Tibial nerve (tissue), 4 donors: Measurements from ENCODE around the gene PSORS1C1.

Source experiments
- EP300 ChIP-seq, 2 donors: sonication (generic); formaldehyde crosslinking; IDR thresholded peaks; one replicate each; pipeline ENCODE4 v1.6.1; 2017; ENCODE audit warnings: antibody characterized with exemption in 2 of 2, mild to moderate bottlenecking in 1 of 2
- TF ChIP-seq, protein P1 (sequence below), 5 experiments: fragments of 200-600 bp in 3 of 5; fragments of 450-650 bp in 2 of 5; sonication (generic) in 3 of 5; IDR thresholded peaks; one replicate each; pipeline ENCODE4 v1.5.1; 2016 to 2019; ENCODE audit warnings: antibody characterized with exemption in 5 of 5, mild to moderate bottlenecking in 3 of 5, moderate library complexity in 2 of 5

DNA sequence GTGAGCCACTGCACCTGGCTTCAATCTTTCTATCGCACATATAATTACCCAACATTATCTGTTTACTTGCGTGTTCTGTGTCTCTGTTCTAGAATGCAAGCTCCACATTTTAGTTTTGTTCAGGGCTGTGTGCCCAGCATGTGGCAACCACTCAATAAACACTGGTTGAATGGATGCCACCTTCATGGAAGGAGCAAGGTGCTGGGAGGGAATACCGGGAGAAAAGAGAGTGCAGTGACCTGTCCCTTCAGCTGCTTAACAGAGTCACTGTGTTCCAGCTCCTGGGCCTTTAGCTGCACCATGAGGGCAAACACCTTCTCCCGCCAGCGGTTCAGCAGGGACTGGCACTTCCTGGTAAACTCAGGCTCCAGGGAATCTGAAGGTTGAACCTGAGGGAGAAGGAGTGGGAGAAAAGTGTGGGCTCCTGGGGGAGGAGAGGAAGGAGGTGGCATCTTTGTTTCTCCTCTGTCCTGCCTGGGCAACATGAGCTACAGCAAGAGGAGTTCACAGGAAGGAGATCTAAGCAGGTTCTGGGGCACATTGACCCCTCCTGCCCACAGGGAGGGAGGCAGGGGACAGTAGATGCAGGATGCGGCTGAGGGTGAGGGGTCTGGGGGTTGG, 35.3 kb downstream of the PSORS1C1 start:
- TF ChIP-seq, protein P1, sequence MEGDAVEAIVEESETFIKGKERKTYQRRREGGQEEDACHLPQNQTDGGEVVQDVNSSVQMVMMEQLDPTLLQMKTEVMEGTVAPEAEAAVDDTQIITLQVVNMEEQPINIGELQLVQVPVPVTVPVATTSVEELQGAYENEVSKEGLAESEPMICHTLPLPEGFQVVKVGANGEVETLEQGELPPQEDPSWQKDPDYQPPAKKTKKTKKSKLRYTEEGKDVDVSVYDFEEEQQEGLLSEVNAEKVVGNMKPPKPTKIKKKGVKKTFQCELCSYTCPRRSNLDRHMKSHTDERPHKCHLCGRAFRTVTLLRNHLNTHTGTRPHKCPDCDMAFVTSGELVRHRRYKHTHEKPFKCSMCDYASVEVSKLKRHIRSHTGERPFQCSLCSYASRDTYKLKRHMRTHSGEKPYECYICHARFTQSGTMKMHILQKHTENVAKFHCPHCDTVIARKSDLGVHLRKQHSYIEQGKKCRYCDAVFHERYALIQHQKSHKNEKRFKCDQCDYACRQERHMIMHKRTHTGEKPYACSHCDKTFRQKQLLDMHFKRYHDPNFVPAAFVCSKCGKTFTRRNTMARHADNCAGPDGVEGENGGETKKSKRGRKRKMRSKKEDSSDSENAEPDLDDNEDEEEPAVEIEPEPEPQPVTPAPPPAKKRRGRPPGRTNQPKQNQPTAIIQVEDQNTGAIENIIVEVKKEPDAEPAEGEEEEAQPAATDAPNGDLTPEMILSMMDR (IDR thresholded peaks at IDR 0.05): no peak
- TF ChIP-seq EP300 (IDR thresholded peaks at IDR 0.05): no peak
